ENCODE results near the gene GNG3.
A peak's percentile ranks its signal among the peaks of the same experiment; 100 is the strongest.

Gene GNG3

DNA sequence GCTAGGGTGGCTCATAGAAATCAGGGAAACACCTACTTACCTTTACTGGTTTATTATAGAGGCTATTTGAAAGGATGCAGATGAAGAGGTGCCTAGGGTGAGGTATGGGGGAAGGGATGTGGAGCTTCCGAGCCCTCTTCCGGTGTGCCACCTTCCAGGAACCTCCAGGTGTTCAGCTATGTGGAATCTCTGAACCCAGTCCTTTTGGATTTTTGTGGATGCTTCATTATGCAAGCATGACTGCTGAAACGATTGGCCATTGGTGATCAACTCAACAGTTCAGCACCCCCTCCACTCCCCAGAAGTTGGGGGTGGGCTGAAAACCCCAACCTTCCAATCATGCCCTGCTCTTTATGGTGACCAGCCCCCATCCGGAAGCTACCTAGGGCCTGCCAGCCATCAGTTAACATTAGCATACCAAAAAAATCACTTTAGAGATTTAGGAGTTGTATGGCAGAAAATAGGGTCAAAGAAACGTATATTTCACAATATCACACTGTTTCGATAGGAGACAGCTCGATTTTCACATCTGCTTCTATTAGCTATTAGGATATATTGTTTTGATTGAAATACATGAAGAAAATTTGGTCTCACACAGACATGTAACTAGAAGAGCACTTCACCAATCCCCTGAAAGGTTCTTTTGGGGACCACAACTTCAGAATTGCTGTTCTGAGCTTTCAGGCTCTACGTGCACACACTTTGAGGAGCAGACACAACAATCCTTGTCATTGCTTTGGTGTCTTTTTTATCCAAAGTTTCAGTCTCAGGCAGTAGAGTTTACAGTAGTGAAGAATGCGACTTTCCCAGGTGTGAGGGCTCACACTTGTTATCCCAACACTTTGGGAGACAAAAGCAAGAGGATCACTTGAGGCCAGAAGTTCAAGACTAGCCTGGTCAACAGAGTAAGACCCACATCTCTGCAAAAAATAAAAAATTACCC, 50.6 kb downstream of the GNG3 start:
- DNase-seq (ENCODE audit: low read depth, low spot score): peak; percentile 96

Data from iPS DF 19.7 (cell line).